ENCODE results near the gene PLPPR1.

Gene PLPPR1

GRCh38 chr9:101047848-101048397, 19.4 kb downstream of the PLPPR1 start:
- DNase-seq (ENCODE audit: low read depth in 2 of 2), result no peak

- DNase-seq (ENCODE audit: low read depth in 2 of 2), result no peak
Observed at GRCh38 chr9:101050650-101051049, 22.1 kb downstream of the PLPPR1 start.

GRCh38 chr9:101054657-101055056, 26.1 kb downstream of the PLPPR1 start:
- DNase-seq (ENCODE audit: low read depth in 2 of 2), result no peak

GRCh38 chr9:101055516-101055915, 27.0 kb downstream of the PLPPR1 start:
- DNase-seq (ENCODE audit: low read depth in 2 of 2), result no peak

GRCh38 chr9:101062686-101063085, 34.2 kb downstream of the PLPPR1 start:
- DNase-seq (ENCODE audit: low read depth in 2 of 2), result no peak

- no peak for DNase-seq (ENCODE audit: low read depth in 2 of 2)
Observed at GRCh38 chr9:101063192-101063591, 34.7 kb downstream of the PLPPR1 start.

GRCh38 chr9:101064206-101064605, 35.7 kb downstream of the PLPPR1 start:
- no peak for DNase-seq (ENCODE audit: low read depth in 2 of 2)

- no peak for DNase-seq (ENCODE audit: low read depth in 2 of 2)
Observed at GRCh38 chr9:101065930-101066329, 37.4 kb downstream of the PLPPR1 start.

- no peak for DNase-seq (ENCODE audit: low read depth in 2 of 2)
Observed at GRCh38 chr9:101068696-101069095, 40.2 kb downstream of the PLPPR1 start.

GRCh38 chr9:101072259-101072658, 43.7 kb downstream of the PLPPR1 start:
- DNase-seq (ENCODE audit: low read depth in 2 of 2), result no peak

GRCh38 chr9:101073122-101073521, 44.6 kb downstream of the PLPPR1 start:
- no peak for DNase-seq (ENCODE audit: low read depth in 2 of 2)

- no peak for DNase-seq (ENCODE audit: low read depth in 2 of 2)
Observed at GRCh38 chr9:101081641-101082040, 53.1 kb downstream of the PLPPR1 start.

GRCh38 chr9:101083448-101084202, 55.1 kb downstream of the PLPPR1 start:
- DNase-seq (ENCODE audit: low read depth in 2 of 2), result no peak

- no peak for DNase-seq (ENCODE audit: low read depth in 2 of 2)
Observed at GRCh38 chr9:101087426-101087825, 58.9 kb downstream of the PLPPR1 start.

GRCh38 chr9:101092922-101093321, 64.4 kb downstream of the PLPPR1 start:
- DNase-seq (ENCODE audit: low read depth in 2 of 2), result no peak

GRCh38 chr9:101093620-101094019, 65.1 kb downstream of the PLPPR1 start:
- DNase-seq (ENCODE audit: low read depth in 2 of 2), result no peak

- DNase-seq (ENCODE audit: low read depth in 2 of 2), result no peak
Observed at GRCh38 chr9:101094686-101095085, 66.2 kb downstream of the PLPPR1 start.

GRCh38 chr9:101097210-101097609, 68.7 kb downstream of the PLPPR1 start:
- no peak for DNase-seq (ENCODE audit: low read depth in 2 of 2)

- DNase-seq (ENCODE audit: low read depth in 2 of 2), result no peak
Observed at GRCh38 chr9:101098392-101098791, 69.9 kb downstream of the PLPPR1 start.

- DNase-seq (ENCODE audit: low read depth in 2 of 2), result no peak
Observed at GRCh38 chr9:101114317-101114716, 85.8 kb downstream of the PLPPR1 start.

- DNase-seq (ENCODE audit: low read depth in 2 of 2), result no peak
Observed at GRCh38 chr9:101115102-101115501, 86.6 kb downstream of the PLPPR1 start.

GRCh38 chr9:101117161-101117560, 88.6 kb downstream of the PLPPR1 start:
- no peak for DNase-seq (ENCODE audit: low read depth in 2 of 2)

GRCh38 chr9:101119206-101119819, 90.8 kb downstream of the PLPPR1 start:
- DNase-seq (ENCODE audit: low read depth in 2 of 2), result no peak

Data from stimulated activated CD4-positive, alpha-beta T cell treated with anti-CD3 and anti-CD28 coated beads, Interleukin-1b, Interleukin-23, amount 100 ng/mL, for 1 hour (primary cell).